GM19372 (cell line): ENCODE measurements around the gene FNDC3B.
"Not testable (repeated sequence)": the region's sequence is repeated elsewhere in the genome, so short reads cannot be mapped to it uniquely, and the experiment has no call there.

Experiments used
- ATAC-seq: cut with Tn5 transposase; IDR thresholded peaks from one replicate; pipeline ENCODE4 v1.9.1; 2021; ENCODE audit warnings: mild to moderate bottlenecking, low read depth, moderate library complexity; ENCODE audit not compliant: unreplicated experiment

Gene FNDC3B

DNA sequence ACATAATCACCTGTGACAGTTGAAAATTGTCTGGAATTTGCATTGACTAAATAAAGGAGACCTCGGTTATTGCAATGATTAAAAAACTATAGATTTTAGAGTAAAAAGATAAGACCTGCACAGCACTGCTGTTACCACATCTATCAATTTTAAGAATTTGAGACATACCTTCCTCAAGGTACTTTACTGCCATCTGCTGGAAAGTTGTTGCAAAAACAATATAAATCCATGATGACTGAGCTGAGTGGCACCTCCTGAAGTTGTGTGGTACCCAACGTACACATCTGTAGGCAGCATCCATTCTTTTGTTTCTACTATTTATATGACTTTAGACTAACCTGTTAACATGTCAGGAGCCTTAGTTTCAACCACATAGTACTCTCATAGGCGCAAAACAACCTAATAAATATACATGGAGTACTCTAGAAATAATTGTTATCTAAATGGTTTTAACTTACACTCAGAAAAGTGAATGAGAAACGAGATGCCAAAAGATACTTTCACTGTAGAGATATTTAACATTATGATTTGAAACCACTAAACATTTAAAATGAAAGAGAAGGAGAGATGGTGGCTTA, 302.2 kb downstream of the FNDC3B start:
- no peak for ATAC-seq

DNA sequence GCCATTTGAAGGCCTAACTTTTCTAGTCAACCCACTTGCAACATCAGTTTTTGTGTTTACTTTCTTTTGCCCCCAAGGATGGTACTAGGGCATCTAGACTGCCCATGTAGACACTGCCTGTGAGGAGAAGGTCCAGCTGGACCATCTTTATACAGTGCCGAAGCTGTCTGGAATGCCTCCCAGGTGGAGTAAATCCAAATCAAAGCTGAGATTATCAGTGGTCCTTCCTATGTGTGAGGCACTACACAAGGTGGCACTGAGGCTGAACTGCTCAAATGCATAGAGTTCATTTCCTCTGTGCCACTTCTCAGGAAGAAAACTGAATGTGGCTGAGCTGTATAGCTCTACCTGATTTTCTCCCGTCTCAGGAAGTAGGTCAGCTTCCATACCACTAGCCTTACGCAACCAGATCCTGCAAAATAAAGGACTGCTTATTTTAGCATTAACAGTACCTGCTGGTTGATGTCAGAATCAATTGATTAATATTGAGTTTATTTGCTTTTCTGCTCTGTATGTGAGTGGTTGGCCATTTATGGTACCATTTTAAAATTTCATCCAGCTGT, 302.8 kb downstream of the FNDC3B start:
- no peak for ATAC-seq

DNA sequence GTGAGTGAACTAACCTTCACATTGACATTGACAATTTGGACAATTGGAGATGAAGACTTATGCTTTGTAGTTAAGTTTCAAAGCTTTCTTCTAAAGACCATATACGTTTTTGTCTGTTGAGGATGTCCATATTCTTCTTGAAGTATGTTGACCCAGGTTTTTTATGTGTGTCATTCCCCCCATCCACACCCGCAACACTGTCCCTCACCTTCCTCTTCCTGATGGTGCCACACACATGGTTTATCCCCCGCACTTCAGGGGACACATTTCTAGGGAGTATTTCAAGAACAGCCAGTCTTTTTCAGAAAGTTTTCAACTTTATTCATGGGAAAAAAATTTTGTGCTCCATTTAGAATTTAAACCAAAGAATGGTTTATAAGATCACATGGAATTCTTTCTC, 303.7 kb downstream of the FNDC3B start:
- ATAC-seq, result no peak

DNA sequence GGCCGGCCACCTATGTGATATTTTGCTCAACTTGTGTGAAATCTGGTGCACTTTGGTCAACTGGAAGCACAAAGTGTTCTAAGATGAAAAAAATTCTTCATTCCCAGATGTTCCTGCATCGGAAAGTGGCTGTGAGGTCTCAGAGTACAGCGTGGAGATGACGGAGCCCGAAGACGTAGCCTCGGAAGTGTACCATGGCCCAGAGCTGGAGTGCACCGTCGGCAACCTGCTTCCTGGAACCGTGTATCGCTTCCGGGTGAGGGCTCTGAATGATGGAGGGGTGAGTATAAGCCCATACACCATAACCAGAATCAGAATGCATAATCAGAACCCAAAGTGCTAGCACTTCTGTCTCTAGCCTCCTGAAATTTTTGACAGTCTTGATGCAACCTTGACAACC, 304.6 kb downstream of the FNDC3B start:
- ATAC-seq, result no peak

DNA sequence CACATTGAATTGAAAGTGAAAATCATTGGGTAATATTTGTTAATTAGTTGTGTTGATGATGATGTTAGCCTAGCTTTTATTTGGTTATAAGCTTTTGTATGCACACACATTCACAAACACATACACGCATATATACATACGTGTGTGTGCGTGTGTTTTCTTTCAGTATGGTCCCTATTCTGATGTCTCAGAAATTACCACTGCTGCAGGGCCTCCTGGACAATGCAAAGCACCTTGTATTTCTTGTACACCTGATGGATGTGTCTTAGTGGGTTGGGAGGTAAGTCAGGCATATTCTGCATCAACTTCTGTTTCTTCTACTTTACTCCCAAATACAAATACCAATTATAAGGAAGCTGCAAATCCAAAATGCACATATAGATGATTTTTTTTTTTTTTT, 306.8 kb downstream of the FNDC3B start:
- ATAC-seq, result no peak

DNA sequence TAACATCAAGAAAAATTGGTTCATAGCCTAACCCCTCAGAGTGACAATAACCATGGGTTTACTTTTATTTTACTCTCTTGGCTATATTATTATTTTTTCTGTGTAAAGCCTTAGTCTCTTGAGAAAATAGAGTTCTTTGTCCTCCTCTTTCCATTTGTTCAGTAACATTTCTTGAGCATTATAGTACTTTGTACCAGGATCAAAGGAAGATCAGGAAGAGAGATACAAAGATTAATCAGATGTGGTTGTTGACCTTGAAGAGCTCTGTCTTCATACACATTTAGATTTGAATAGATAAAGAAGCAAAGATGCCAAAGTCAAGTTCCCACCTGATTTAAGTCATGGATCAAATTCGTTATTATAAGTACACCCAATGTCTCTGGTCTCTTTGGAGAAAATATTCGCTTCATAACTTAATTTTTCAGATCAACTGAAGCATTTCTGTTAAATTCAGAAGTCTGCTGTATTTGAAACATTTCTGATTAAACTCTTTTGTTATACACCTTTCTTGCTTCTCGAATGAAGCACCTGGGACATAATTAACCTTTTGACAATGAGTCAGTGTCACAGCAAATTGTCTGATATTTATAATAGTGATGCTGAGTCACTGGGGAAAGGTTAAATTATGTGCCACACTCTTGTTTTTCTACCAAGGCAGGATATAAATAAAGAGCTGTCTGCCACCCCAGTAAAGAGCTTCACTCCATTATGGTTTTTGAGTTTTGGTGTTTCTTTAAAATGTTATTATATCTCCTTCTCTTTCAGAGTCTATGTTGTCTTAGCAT, 308.7 kb downstream of the FNDC3B start:
- no peak for ATAC-seq

DNA sequence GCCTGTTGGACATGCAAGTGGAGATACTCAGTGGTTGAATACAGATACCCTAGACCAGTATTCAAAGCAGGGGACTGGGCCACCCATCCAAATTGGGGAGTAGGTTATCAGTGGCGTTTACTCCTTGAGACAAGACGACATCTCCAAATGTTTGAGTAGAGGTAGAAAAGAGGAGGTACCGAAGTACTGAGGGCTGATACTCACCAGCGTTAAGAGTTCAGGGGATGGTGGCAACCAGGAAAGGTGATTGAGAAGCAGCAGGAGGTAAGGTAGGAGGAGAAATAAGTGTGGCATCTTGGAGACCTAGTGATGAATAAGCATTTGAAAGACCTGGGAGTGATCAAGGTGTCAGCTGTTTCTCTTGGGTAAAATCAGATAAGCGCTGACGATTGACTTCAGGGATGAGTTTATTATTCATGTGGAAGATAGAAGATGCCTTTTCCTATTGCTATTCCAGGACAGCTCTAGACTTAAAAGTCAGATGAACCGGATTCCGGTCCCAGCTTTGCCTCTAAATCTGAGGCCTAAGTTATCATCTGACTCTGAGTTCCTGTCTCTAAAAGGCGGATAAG, 312.6 kb downstream of the FNDC3B start:
- no peak for ATAC-seq

DNA sequence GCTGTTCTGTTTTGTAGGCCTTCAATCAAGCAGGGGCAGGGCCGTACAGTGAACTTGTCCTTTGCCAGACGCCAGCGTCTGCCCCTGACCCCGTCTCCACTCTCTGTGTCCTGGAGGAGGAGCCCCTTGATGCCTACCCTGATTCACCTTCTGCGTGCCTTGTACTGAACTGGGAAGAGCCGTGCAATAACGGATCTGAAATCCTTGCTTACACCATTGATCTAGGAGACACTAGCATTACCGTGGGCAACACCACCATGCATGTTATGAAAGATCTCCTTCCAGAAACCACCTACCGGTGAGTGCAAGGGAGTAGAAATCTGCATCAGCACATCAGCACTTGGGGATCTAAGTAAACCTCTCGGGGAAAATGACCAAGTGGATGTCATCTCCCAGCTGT, 313.4 kb downstream of the FNDC3B start:
- no peak for ATAC-seq

DNA sequence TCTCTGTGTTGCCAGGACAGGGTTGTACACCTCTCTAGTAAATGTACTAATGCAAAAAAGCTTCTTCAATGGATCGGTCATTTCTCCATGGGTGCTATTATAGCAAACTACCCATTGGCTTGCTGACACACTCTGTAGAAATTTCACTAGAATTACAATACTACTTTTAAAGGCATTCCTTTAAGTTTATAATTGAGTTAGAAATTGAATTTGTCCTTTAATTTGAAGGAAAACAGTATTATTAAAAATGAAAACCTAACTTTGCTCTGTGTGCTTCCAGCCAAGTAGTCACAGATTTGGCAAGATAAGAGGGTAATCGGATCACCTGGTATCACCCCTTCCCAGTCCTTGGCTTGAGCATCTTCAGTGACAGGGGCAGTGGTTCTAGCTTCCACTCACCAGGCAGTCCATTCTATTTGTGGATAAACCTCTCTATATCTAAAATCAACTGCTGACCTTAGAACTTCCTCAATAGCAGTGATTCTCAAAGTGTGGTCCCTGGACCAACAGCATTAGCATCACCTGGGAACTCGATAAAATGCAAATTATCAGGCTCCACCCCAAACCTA, 315.6 kb downstream of the FNDC3B start:
- ATAC-seq, result no peak

DNA sequence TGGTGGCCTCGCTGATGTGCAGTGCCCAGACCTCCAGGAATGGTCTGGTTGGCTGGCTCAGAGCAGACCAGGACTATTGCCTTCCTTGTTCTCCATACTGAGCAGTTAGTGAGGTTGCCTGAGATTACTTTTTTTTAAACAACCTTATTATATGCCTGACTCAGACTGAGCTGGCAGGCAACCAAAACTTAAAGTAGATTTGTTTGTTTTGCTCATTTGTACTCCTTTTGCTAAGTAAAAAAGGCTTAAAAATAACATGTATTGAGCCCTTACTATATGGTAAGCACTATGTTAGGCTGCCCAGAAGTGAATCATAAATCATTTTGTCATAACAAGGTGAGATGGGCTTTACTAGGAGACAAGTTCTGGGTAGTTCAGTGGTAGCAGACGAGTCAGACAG, 316.5 kb downstream of the FNDC3B start:
- ATAC-seq, result no peak

DNA sequence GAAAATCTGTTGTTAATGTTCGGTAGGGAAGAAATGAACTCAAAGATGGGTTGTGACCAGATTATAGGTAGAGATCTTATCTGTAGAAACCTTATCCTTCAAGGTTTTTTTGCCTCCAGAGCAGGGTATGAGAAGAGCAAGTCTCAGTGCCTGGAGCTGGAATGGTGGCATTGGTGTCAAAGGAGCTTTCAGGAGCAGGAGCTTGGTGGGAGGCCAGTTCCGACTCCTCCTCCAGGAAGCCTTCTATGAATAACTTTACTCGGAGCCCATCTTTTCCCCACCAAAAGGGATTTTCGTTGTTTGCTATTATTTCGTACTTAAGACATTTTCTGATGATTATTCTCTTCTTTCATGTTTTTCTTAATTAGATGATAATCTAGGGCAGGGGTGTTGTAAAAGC, 317.0 kb downstream of the FNDC3B start:
- no peak for ATAC-seq

DNA sequence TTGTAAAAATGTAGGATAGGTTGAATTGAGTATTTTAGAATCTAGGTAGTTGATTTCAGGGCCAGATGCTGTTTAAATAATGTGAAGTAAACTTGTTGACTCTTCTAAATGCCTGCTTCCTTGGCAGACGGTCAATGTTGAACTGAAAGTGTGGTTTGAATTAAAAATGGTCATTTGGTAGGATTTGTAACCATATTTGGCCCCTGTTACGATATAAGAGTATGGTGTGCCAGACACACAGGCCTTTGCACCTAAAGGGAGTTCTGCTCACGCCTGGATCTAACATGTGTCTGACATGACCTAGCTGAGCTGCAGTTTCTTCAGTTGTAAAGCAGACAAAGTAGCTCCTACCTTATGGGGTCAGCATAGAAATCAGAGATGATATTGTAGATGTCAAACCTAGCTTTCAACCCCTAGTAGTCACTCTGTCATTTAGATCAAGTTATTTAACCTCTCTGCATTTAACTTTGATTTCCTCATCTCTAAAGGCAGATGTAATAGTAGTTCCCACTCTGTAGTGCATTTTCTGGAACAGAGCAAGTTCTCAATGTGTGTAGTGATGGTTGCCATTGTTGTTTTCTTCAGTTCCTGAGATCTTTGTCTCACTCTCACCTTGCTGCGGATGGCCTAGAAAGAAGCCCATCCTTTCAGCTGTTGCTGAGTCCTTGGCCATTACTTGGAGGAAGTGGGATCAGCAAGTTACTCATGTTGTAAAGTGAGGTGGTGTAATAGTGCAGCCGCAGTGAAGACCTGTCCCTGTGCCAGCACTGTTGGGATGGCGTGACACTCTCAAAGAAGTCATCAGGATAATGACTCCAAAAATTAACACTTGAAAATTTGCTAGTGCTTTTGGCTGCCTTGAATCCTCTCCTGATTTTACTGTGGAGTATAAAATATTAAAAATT, 318.7 kb downstream of the FNDC3B start:
- ATAC-seq, result no peak

DNA sequence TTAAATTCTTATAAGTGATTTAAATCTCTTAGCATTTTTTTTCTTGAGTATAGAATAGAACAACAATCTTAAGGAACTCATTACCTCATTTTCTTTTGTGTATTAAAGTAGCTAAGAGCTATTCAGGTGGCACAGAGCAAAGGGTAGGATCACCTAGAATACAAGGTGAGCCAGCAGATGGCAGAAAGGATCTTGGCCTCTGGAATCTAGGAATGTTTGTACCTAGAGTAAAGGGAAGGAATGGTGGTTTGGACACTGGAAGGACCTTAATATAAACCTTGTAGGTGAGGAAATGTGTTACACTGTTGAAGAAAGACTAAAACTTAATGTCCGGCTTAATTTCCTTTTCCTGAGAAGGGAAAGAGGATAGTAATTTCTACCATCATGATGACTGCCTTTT, 319.9 kb downstream of the FNDC3B start:
- ATAC-seq, result no peak

DNA sequence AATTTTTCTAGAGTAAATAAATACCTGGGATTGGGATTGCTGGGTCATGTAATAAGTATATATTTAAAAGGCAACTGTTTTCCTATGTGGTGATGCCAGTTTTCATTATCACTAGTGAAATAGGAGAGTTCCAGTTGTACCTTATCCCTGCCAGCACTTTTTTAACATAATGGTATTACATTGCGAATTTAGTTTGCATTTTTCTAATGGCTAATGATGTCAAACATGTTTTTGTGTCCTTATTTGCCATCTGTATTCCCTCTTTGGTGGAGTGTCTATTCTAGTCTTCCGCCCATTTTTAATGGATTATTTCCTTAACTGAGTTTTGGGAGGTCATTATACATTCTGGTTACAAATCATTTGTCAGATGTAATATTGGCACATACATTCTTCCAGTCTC, 320.6 kb downstream of the FNDC3B start:
- ATAC-seq, result no peak

DNA sequence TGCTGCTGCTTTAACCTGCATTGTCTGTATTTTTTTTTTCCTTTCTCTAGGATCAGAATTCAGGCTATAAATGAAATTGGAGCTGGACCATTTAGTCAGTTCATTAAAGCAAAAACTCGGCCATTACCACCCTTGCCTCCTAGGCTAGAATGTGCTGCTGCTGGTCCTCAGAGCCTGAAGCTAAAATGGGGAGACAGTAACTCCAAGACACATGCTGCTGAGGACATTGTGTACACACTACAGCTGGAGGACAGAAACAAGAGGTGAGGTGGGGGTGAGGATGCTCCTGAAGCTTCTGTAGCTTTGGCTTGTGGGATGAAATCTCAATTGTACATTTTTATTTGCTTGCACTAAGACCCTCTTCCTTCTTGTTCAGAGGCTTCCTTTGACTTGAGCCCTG, 323.2 kb downstream of the FNDC3B start:
- no peak for ATAC-seq

DNA sequence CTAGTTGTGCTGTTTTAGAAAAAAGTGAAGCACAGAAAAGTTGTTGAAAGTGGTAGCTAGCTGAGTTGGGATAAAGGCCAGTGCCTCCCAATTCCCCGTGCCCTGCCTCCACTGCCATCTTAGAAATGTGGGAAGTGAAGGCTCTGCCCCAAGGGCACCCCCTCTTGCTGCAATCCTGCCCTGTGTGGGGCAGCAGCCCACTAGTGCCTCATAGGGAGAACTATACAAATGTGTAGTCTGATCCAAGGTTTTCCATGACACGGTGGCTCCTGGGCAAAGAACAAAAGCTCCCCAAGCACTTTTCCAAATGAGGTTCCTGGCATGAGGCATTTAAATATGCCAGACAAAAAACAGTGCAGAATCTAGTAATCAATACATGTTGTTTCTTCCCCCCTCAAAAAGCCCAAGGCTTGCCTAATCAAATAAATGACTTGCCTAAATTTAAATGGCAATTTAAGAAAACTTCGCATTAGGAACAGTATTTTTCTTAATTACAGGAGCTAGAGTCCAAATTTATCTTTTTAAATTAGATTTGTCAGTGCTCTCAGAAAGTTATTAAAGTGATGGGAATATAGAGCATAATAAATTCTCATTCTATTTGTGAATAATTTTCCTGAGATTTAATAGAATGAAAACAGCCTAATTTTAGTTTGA, 325.1 kb downstream of the FNDC3B start:
- ATAC-seq, result no peak

DNA sequence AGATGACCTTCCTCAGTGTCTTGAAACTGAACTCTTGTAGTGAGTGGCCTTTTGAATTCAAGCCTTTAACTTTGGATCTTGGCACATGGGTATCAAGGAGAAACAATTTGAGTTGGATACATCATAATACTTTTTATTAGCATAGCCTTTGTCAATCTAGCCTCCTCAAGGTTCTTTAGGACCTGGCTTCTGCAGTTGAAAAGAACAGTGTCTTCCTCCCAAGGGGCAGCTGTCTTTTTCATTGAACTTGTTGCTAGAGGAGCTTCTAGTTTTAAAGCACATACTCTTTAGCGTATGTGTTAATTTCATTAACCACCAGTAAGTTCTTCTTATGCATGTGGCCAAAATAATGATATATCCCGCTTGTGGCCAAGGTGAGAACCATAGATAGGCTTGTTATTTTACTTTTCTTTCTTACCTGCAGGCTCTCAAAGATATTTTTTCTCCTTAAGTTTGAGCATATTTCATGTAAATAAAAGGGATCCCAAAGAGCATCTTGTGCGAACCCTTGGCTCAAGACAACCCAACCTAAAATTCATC, 325.7 kb downstream of the FNDC3B start:
- no peak for ATAC-seq

DNA sequence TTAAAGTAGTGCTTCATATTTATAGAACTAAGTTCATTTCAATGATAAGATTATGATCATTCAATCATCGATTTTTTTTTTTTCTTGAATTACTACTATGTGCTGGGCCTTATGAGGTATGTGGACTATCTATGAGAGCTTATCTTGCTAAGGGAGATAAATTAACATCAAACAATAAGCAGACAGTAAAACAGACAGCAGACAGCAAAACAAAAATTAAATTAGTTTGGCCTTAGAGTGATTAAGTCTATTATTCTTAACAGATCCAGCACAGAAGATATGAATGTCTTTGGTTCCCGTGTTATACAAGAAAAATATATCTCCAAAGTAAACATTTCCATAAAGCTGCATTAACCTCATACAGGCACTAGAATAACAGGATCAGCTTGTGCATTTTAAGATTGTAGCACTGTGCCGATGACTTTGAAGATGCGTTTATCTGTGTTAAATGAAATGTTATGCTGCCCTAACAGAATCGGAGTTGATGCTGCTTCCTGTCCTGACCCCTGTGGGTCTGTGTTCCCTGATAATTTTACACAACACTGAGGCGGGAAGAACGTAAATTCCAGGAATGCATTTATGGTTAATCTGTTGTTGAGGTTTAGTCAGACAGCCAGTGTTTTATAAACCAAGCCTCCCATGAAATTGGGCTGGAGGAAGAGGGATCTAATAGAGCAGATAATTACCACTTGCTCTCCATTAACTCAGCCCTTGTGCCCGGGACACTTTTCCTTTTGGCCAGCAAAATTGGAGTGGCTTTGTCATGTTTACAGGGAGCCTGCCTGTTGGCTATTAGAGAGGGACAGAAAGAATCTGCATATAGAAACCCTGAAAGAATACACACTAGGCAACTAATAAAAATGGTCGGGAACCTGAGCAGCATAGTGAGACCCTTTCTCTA, 328.1 kb downstream of the FNDC3B start:
- ATAC-seq, result no peak

DNA sequence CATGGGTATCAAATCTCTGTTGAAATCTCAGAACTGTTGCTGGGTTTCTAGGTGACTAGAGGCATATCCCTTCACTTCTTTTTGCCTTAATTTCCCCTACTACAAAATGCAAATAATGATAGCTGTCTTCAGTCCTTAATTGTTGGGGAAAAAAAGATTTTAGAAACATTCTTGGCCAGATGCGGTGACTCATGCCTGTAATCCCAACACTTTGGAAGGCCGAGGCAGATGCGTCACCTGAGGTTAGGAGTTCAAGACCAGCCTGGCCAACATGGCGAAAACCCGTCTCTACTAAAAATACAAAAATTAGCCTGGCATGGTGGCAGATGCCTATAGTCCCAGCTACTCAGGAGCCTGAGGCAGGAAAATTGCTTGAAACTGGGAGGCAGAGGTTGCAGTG, 329.2 kb downstream of the FNDC3B start:
- not testable (repeated sequence) for ATAC-seq
